DOHH2 (cell line): ENCODE measurements around the gene PATL1.

Experiments used
- H3F3A ChIP-seq: fragments of 200-600 bp; sonication (generic), shearing (Covaris generic); 2 replicates; pipeline ENCODE4 v1.6.0; 2016; ENCODE audit warnings: antibody characterized with exemption, mild to moderate bottlenecking; ENCODE audit not compliant: control insufficient read depth, insufficient read depth
- H3K27ac ChIP-seq: fragments of 200-600 bp; sonication (generic); 2 replicates; pipeline ENCODE4 v1.5.1; 2014; ENCODE audit warnings: low read depth, mild to moderate bottlenecking, low read length, moderate library complexity
- H3K27me3 ChIP-seq: fragments of 200-600 bp; sonication (generic); 2 replicates; pipeline ENCODE4 v1.6.1; 2014; ENCODE audit warnings: mild to moderate bottlenecking, low read length, mixed read lengths; ENCODE audit not compliant: control insufficient read depth
- H3K36me3 ChIP-seq: fragments of 200-600 bp; sonication (generic); 2 replicates; pipeline ENCODE4 v1.6.1; 2014; ENCODE audit warnings: mild to moderate bottlenecking, low read length, moderate library complexity, mixed read lengths; ENCODE audit not compliant: control insufficient read depth
- H3K4me1 ChIP-seq: fragments of 200-600 bp; sonication (generic); 2 replicates; pipeline ENCODE4 v1.6.1; 2014; ENCODE audit warnings: mild to moderate bottlenecking, low read length, mixed read lengths; ENCODE audit not compliant: control insufficient read depth
- H3K4me2 ChIP-seq: fragments of 200-600 bp; sonication (generic); 2 replicates; pipeline ENCODE4 v1.6.0; 2014; ENCODE audit warnings: mild to moderate bottlenecking, low read length, moderate library complexity
- H3K4me3 ChIP-seq: fragments of 200-600 bp; sonication (generic); 2 replicates; pipeline ENCODE4 v1.5.1; 2014; ENCODE audit warnings: mild to moderate bottlenecking, low read length, mixed read lengths
- H3K79me2 ChIP-seq: fragments of 200-600 bp; sonication (generic); 2 replicates; pipeline ENCODE4 v1.6.1; 2014; ENCODE audit warnings: mild to moderate bottlenecking, low read length, mixed read lengths; ENCODE audit not compliant: control insufficient read depth
- H3K9me2 ChIP-seq: fragments of 200-600 bp; sonication (generic); replicated peaks from 2 replicates; pipeline ENCODE4 v1.6.1; 2014; ENCODE audit warnings: mild to moderate bottlenecking, low read length, mixed read lengths; ENCODE audit not compliant: control insufficient read depth
- H3K9me3 ChIP-seq: fragments of 200-600 bp; sonication (generic); 2 replicates; pipeline ENCODE4 v1.6.1; 2014; ENCODE audit warnings: antibody characterized with exemption, low read length, mixed read lengths; ENCODE audit not compliant: control insufficient read depth, insufficient read depth
- H4K20me1 ChIP-seq: fragments of 200-600 bp; sonication (generic); 2 replicates; pipeline ENCODE4 v1.6.0; 2014; ENCODE audit warnings: low read depth, mild to moderate bottlenecking, antibody characterized with exemption, low read length, moderate library complexity; ENCODE audit not compliant: control insufficient read depth, insufficient read depth
- EZH2phosphoT487 ChIP-seq: fragments of 200-600 bp; sonication (generic); IDR thresholded peaks from 2 replicates; pipeline ENCODE4 v1.6.1; 2017; ENCODE audit warnings: borderline replicate concordance, mild to moderate bottlenecking, antibody characterized with exemption, low read length, moderate library complexity, mixed read lengths
- TF ChIP-seq, protein P1 (sequence below): fragments of 200-600 bp; sonication (generic); IDR thresholded peaks from one replicate; pipeline ENCODE4 v1.5.1; 2014; ENCODE audit warnings: antibody characterized with exemption, mild to moderate bottlenecking, low read depth, low read length; ENCODE audit not compliant: poor library complexity, severe bottlenecking

The PATL1 gene

DNA sequence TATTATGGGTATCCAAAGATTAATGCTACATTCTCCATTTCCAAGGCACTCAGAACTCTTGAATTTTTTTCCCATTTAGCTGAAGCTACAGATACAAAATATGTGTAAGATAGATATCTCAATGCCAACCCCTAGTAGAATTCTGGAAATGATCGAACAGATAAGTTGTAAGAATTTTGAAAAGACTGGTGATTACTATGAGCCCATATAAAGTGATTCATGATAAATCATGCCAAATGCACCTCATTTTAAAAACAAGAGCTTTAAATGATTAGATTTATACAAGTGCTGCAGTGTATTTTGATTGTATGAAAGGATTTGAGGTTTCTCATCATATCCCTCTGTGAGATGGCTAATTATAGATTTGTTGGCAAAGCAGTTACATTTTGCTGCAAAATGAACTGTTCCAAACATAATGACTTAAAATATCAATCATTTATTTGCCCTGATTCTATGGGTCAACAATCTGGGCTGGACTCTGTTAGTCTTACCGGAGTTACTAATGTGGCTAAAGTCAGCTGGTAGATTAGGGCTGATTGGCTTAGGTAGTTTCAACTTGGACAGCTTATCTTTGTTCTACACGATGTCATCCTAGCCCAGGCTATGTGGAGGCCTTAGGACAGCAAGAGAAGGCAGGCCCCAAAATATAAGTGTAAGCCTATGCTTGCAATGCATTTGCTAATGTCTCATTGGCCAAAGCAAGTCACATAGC, 41.5 kb upstream of the PATL1 start:
- H3K9me2 ChIP-seq: no peaks in the 10 kb centered on the region
- TF ChIP-seq EZH2phosphoT487: no peak
- no peaks in the 10 kb centered on the region for H3K36me3 ChIP-seq
- H3F3A ChIP-seq: no peaks in the 10 kb centered on the region
- no peaks in the 10 kb centered on the region for H3K9me3 ChIP-seq
- H3K4me2 ChIP-seq: no peak overlapping the region
- peaks cover 8% of the 10 kb centered on the region; the same call in 1 of the 2 replicates for H3K27me3 ChIP-seq
- H4K20me1 ChIP-seq: no peaks in the 10 kb centered on the region
- H3K4me3 ChIP-seq: no peak overlapping the region
- no peak overlapping the region for H3K27ac ChIP-seq
- H3K79me2 ChIP-seq: no peaks in the 10 kb centered on the region
- H3K4me1 ChIP-seq: no peaks in the 10 kb centered on the region

- no peak overlapping the region for H3K27ac ChIP-seq
- TF ChIP-seq, protein P1, sequence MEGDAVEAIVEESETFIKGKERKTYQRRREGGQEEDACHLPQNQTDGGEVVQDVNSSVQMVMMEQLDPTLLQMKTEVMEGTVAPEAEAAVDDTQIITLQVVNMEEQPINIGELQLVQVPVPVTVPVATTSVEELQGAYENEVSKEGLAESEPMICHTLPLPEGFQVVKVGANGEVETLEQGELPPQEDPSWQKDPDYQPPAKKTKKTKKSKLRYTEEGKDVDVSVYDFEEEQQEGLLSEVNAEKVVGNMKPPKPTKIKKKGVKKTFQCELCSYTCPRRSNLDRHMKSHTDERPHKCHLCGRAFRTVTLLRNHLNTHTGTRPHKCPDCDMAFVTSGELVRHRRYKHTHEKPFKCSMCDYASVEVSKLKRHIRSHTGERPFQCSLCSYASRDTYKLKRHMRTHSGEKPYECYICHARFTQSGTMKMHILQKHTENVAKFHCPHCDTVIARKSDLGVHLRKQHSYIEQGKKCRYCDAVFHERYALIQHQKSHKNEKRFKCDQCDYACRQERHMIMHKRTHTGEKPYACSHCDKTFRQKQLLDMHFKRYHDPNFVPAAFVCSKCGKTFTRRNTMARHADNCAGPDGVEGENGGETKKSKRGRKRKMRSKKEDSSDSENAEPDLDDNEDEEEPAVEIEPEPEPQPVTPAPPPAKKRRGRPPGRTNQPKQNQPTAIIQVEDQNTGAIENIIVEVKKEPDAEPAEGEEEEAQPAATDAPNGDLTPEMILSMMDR: no peak
- TF ChIP-seq EZH2phosphoT487: no peak
Measured at GRCh38 chr11:59708537-59708936, 39.7 kb upstream of the PATL1 start.

DNA sequence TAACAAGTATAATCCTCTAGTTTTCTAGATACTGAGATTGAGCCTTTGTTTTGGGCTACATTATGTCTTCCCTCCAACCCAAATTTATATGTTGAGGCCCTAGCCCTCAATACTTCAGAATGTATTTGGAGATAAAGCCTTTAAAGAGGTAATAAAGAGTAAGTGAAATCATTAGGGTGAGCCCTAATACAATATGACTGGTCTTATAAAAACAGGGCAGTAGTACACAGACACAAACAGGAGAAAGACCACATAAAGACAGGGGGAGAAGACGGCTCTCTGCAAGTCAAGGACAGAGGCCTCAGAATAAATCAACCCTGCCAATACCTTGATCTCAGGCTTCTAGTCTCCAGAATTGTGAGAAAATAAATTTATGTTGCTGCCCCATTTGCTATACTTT, 38.5 kb upstream of the PATL1 start:
- H3F3A ChIP-seq: no peaks in the 10 kb centered on the region
- H3K4me2 ChIP-seq: no peak overlapping the region
- H4K20me1 ChIP-seq: no peaks in the 10 kb centered on the region
- no peaks in the 10 kb centered on the region; the same call in 1 of the 2 replicates for H3K27me3 ChIP-seq
- no peak overlapping the region for H3K4me3 ChIP-seq
- no peak overlapping the region for H3K27ac ChIP-seq
- H3K9me3 ChIP-seq: no peaks in the 10 kb centered on the region
- H3K9me2 ChIP-seq: no peaks in the 10 kb centered on the region
- no peaks in the 10 kb centered on the region for H3K79me2 ChIP-seq
- TF ChIP-seq EZH2phosphoT487: no peak
- TF ChIP-seq, protein P1: no peak
- no peaks in the 10 kb centered on the region for H3K4me1 ChIP-seq
- H3K36me3 ChIP-seq: no peaks in the 10 kb centered on the region

More at GRCh38 chr11:59708537-59708936, 39.7 kb upstream of the PATL1 start:
- Histone ChIP-seq H3K4me3 (no peak overlapping the region), H3K9me2 (no peaks in the 10 kb centered on the region), H3K4me2 (no peak overlapping the region), H3K4me1 (no peaks in the 10 kb centered on the region), H3K79me2 (no peaks in the 10 kb centered on the region), H4K20me1 (no peaks in the 10 kb centered on the region), H3K27me3 (no peaks in the 10 kb centered on the region; the same call in 1 of the 2 replicates), H3F3A (no peaks in the 10 kb centered on the region), H3K36me3 (no peaks in the 10 kb centered on the region), H3K9me3 (no peaks in the 10 kb centered on the region)

DNA sequence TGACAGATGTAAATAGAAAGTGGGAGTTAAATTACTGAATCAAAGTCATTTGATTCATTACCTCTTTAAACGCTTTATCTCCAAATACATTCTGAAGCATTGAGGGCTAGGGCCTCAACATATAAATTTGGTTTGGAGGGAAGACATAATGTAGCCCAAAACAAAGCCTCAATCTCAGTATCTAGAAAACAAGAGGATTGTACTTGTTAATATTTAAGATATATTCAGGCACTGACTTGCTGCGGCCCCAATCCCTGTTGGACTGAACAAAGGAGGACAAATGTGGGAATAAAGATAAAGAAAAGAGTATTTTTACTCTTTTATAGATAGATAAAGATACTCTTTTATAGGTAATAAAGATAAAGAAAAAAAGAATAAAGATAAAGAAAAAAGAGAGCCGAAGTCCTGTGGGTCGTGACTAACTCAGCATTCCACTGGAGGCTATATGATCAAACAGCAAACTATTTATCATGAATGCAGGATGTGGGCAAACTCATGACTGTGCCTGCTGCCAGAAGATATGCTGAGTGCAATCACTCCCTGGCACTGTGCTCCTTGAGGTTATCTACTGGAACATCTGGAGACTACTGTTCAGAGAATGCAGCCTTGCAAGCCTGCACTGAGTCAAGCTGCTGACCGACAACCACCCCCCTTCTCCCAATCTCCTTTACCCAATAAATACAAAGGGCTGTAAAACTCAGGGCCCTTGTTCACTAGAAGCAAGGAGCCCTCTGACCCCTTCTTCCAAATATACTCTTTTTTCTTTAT, 37.9 kb upstream of the PATL1 start:
- H3K4me1 ChIP-seq: no peaks in the 10 kb centered on the region
- no peaks in the 10 kb centered on the region for H3K79me2 ChIP-seq
- H3K27me3 ChIP-seq: no peaks in the 10 kb centered on the region; the same call in 1 of the 2 replicates
- H3K4me2 ChIP-seq: no peak overlapping the region
- H3K27ac ChIP-seq: no peak overlapping the region
- no peaks in the 10 kb centered on the region for H3F3A ChIP-seq
- no peaks in the 10 kb centered on the region for H4K20me1 ChIP-seq
- no peaks in the 10 kb centered on the region for H3K9me2 ChIP-seq
- H3K4me3 ChIP-seq: no peak overlapping the region
- H3K9me3 ChIP-seq: no peaks in the 10 kb centered on the region
- TF ChIP-seq, protein P1: no peak
- TF ChIP-seq EZH2phosphoT487: no peak
- no peaks in the 10 kb centered on the region for H3K36me3 ChIP-seq
